GM21825 (cell line): ENCODE results near the gene SLC16A8.
"Not testable (repeated sequence)": the region's sequence is repeated elsewhere in the genome, so short reads cannot be mapped to it uniquely, and the experiment has no call there.

Experiments
- ATAC-seq: cut with Tn5 transposase; IDR thresholded peaks from one replicate; pipeline ENCODE4 v1.9.1; 2021; ENCODE audit warnings: mild to moderate bottlenecking, moderate library complexity; ENCODE audit not compliant: unreplicated experiment

The SLC16A8 gene

GRCh38 chr22:38086942-38087341 lies 3.0 kb upstream of the SLC16A8 start:
- ATAC-seq: no peak

GRCh38 chr22:38086001-38086845 lies 2.2 kb upstream of the SLC16A8 start:
- ATAC-seq: no peak

GRCh38 chr22:38085501-38085900 lies 1.5 kb upstream of the SLC16A8 start:
- ATAC-seq: no peak

GRCh38 chr22:38085056-38085455 lies 1.1 kb upstream of the SLC16A8 start:
- ATAC-seq: no peak

- ATAC-seq: no peak
Observed at GRCh38 chr22:38082986-38083710, 836 bp downstream of the SLC16A8 start.

- no peak for ATAC-seq
Observed at GRCh38 chr22:38081941-38082828, 1.8 kb downstream of the SLC16A8 start.

GRCh38 chr22:38081636-38081940 lies 2.4 kb downstream of the SLC16A8 start:
- ATAC-seq: no peak

- no peak for ATAC-seq
Observed at GRCh38 chr22:38080850-38081635, 2.9 kb downstream of the SLC16A8 start.

- no peak for ATAC-seq
Observed at GRCh38 chr22:38080474-38080849, 3.5 kb downstream of the SLC16A8 start.

GRCh38 chr22:38079804-38080203 lies 4.2 kb downstream of the SLC16A8 start:
- no peak for ATAC-seq

- ATAC-seq: not testable (repeated sequence)
Observed at GRCh38 chr22:38079208-38079607, 4.8 kb downstream of the SLC16A8 start.

- ATAC-seq: no peak
Observed at GRCh38 chr22:38078046-38078840, 5.7 kb downstream of the SLC16A8 start.

- no peak for ATAC-seq
Observed at GRCh38 chr22:38077595-38077994, 6.4 kb downstream of the SLC16A8 start.

- ATAC-seq: no peak
Observed at GRCh38 chr22:38077096-38077495, 6.9 kb downstream of the SLC16A8 start.

- ATAC-seq: no peak
Observed at GRCh38 chr22:38075961-38076360, 8.0 kb downstream of the SLC16A8 start.

GRCh38 chr22:38075105-38075825 lies 8.7 kb downstream of the SLC16A8 start:
- no peak for ATAC-seq

GRCh38 chr22:38074181-38075104 lies 9.5 kb downstream of the SLC16A8 start:
- ATAC-seq: no peak
